Pons (tissue), 1 donor: Measurements from ENCODE around the gene SPARCL1.
"Not testable (repeated sequence)": the region's sequence is repeated elsewhere in the genome, so short reads cannot be mapped to it uniquely, and the experiment has no call there.

ENCODE experiments used
- DNase-seq: peaks from one replicate; pipeline ENCODE4 v3.0.0-alpha.2; 2016; ENCODE audit warnings: low spot score

SPARCL1 gene

GRCh38 chr4:87446375-87446774 is 82.8 kb downstream of the SPARCL1 start:
- DNase-seq: not testable (repeated sequence)

GRCh38 chr4:87445964-87446363 is 83.2 kb downstream of the SPARCL1 start:
- peak; percentile 22 for DNase-seq

- no peak for DNase-seq
Measured at GRCh38 chr4:87444741-87445140, 84.4 kb downstream of the SPARCL1 start.

- no peak for DNase-seq
Measured at GRCh38 chr4:87442889-87443288, 86.3 kb downstream of the SPARCL1 start.

- no peak for DNase-seq
Measured at GRCh38 chr4:87433342-87433741, 95.8 kb downstream of the SPARCL1 start.

- DNase-seq: no peak
Measured at GRCh38 chr4:87430038-87430437, 99.1 kb downstream of the SPARCL1 start.

GRCh38 chr4:87428979-87429378 is 100.2 kb downstream of the SPARCL1 start:
- no peak for DNase-seq

- no peak for DNase-seq
Measured at GRCh38 chr4:87427518-87427868, 101.7 kb downstream of the SPARCL1 start.

GRCh38 chr4:87426865-87427517 is 102.2 kb downstream of the SPARCL1 start:
- DNase-seq: no peak

GRCh38 chr4:87425711-87426110 is 103.5 kb downstream of the SPARCL1 start:
- DNase-seq: no peak

- not testable (repeated sequence) for DNase-seq
Measured at GRCh38 chr4:87424099-87424543, 105.1 kb downstream of the SPARCL1 start.
